ENCODE data around the gene SPOCD1. TPM values are rescaled to one million over a fixed set of nuclear protein-coding genes. Genes with fewer than 3 reads are reported as not detected.

Gene SPOCD1
- total RNA-seq, 1 donor from 2014 or later = 1.3 TPM

DNA sequence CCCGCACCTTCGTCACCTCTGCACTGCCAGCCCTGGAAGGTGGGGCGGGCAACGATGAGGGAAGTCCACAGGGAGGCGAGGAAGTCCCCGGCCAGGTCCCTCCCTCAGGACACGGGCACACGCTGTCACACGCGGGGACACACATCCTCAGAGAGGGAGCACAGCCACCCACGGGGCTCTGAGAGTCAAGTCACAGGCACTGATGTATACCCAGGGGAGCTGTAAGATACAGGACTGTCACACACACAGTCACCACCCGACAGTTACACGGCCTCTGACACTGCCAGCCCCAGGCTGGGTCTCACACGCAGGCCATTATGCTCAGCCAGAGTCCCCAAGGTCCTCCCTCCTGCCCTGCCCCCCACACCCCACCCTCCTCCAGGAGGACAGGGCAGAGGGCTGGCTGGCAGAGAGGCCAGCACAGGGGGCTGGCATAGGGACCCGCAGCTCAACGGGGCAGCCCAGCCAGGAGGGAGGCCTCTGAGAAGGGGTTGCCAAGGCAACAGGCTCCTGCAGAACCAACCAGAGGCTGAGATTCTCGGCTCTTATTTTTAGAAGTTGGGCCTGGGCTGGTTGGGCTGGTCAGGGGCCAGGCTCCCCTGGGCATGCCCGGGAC lies 34.0 kb downstream of the SPOCD1 start:
- ATAC-seq (peak; percentile 14), DNase-seq (ENCODE audit: low spot score) (no peak)
- intact Hi-C loops (cut with DNase I) = no loop called here

DNA sequence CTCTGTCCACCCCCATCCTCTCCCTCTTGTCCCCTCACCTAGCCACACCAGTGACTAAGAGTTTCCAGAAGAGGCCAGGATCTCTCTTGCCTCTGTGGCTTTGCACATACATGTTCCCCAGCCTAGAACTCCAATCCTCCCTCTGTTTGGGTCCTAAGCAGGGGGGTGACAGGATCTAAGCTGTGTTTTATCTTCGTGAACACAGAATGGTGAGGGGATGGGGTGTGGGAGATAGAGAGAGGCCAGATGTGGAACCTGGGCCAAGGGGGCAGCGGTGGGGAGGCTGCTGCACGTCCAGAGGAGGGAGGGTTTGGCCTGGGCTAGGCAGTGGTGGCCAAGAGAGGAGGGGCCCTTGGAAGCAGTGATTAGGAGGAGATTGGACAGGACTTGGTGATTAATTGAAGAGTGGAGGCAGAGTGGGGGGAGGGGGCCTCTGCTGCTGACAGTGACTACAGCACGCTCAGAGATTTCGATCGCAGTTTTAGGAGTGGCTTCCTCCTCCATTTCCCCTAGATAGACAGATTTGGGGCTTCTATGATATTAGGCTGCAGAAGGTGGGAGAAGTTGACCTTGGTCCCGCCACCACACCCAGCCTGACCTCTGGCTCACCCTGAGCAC lies 34.6 kb downstream of the SPOCD1 start:
- no peak for DNase-seq (ENCODE audit: low spot score)
- ATAC-seq = no peak
- intact Hi-C loops (cut with DNase I) = no loop called here

DNA sequence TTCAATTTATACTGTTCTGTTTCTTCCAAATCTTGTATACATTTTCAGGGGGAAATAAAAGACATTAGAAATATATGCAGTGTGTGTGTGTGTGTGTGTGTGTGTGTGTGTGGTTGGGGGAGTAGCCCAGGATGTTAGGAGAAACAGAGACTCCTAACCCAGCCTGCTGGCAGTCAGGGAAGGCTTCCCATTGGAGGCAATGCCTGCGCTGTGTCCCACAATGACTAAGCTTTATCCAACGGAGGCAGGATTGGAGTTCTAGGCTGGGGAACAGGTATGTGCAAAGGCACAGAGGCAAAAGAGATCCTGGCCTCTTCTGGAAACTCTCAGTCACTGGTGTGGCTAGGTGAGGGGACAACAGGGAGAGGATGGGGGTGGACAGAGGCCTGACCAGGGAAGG lies 35.2 kb downstream of the SPOCD1 start:
- DNase-seq (ENCODE audit: low spot score) (no peak), ATAC-seq (no peak)
- intact Hi-C loops (cut with DNase I) = no loop called here

DNA sequence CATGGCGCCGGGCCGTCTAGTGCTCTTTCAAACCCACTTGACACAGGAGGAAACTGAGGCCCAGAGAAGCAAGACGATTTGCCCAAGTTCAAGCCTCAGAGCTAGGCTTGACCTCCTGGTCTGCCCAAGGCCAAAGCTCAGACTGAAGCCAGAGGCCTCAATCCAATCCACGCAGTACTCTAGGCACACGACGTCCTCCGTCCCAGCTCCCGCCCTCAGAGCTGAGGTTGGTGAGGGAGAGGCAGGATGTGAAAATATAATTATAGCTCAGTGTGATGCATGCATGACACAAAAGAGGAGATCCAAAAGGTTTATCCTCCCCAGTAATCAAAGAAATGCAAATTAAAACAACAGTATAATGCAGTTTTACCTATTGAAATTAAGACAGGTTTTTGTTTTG lies 36.1 kb downstream of the SPOCD1 start:
- DNase-seq (ENCODE audit: low spot score) = no peak
- intact Hi-C loops (cut with DNase I) = no loop called here

DNA sequence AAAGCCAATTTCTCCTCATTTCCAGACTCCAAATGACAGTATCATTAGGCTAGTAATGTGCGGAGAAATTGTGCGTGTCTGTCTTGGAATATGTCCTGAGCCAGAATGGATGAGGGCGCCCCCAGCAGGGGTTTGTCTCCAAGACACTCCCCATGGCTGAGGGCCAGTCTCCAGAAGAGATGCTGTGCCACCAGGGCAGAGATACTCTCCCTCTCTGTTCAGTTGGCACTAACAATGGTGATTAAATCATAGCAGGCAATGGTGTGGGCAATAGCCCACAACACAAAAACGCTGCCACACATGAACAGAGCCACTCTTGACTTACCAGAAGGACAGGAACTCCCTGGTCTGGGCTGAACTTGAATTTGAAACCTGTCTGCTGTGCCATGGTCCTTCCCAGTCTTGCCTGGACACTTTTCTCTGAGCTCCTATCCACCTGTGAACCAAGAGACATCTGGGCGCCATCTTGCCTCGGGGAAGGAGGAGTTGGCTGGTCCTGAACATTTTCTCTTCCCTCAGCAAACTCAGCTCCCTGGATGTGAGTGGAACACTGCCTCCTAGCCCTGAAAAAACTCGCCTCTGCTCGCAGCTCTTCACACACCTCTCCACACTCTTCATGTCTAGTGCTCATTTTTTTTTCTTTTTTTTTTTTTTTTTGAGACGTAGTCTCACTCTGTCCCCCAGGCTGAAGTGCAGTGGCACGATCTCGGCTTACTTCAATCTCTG lies 36.9 kb downstream of the SPOCD1 start:
- intact Hi-C loops (cut with DNase I) = no loop called here
- no peak for ATAC-seq
- DNase-seq (ENCODE audit: low spot score) = no peak

More for the DNA sequence above, 36.1 kb downstream of the SPOCD1 start:
- ATAC-seq = no peak

DNA sequence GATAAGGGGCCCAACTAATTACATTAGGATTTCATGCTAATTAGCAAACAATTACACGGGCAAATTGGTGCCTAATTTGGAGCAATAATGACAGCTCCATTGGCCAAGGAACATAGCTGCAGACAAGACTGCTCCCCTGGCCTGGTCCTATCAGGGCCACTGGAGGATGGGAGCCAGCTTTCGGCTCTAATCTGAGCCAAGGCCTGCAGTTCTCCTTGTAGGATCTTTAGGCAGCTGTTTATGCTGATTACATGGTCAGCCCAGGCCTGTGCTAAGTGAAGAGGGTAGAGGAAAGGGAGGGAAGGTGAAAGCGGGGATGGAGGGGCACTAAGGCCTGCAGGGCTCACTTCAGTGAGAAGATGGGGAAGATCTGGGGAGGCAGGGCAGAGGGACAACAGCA lies 39.3 kb downstream of the SPOCD1 start:
- DNase-seq (ENCODE audit: low spot score) = no peak
- intact Hi-C loops (cut with DNase I) = no loop called here
- ATAC-seq = no peak

DNA sequence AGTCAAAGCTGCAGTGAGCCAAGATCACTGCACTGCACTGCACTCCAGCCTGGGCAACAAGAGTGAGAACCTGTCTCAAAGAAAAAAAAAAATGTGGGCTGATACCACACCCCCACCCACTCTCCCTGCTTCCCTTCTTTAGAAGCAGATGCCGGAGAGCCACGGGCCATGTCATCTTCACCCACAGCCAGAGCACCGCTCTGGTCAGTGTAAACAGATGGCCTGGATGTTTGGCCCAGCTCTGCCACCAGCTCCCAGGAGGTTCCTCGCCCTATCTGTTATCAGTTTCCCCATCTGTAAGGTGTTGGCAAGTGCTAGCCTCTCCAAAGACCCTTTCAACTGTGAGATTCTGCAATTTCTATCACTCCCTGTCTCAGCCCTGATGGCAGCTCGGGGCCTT lies 39.8 kb downstream of the SPOCD1 start:
- ATAC-seq = no peak
- intact Hi-C loops (cut with DNase I) = no loop called here

DNA sequence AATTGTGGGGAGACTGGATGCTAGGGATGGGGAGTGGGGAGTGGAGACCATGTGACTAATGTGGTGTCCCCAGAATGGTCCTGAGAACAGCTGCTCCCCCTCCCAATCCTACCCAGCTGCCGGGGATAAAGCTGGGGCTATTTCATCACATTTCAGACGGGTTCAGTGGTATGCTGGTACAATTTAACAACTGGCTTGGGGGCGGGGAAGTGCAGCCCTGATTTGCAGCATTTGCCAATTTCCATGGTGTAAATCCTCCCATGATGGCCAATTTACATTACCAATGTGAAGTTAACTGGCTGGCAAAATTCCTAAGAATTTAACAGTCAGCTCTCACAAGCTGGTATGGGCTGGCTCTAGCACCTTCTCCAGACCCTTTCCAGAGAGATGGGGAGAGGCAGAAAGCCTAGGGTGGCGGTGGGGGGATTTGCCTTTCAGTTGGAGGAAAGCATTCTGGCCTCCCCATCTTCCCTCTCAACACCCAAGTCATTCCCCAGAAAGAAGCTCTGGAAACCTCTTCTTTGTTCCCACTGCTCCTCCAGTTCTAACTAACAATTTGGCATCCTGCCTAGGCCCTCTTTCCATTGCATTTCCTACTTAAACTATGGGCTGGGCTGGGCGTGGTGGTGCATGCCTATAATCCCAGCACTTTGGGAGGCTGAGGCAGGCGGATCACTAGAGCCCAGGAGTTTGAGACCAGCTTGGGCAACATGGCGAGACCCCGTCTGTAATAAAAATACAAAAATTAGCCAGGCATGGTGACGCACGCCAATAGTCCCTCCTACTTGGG lies 40.4 kb downstream of the SPOCD1 start:
- no peak for DNase-seq (ENCODE audit: low spot score)
- ATAC-seq = no peak
- intact Hi-C loops (cut with DNase I) = no loop called here

More for the DNA sequence above, 39.8 kb downstream of the SPOCD1 start:
- DNase-seq (ENCODE audit: low spot score) = no peak

DNA sequence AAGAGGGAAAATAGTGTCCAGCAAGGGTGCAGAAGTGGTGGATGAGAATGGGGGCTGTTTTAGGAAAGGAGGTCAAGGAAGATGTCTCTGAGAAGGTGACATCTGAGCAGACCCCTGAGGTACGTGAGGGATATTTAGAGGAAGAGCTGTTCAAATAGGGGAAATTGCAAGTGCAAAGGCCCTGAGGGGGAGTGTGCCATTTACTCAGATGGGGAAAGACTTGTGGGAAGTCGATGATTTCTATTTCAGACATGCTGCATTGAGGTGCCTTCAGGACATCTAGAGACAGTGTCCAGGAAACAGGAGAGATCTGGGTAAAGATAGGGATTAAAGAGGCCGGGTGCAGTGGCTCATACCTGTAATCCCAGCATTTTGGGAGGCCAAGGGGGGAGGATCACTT lies 41.3 kb downstream of the SPOCD1 start:
- no peak for DNase-seq (ENCODE audit: low spot score)
- intact Hi-C loops (cut with DNase I) = no loop called here
- ATAC-seq = no peak

DNA sequence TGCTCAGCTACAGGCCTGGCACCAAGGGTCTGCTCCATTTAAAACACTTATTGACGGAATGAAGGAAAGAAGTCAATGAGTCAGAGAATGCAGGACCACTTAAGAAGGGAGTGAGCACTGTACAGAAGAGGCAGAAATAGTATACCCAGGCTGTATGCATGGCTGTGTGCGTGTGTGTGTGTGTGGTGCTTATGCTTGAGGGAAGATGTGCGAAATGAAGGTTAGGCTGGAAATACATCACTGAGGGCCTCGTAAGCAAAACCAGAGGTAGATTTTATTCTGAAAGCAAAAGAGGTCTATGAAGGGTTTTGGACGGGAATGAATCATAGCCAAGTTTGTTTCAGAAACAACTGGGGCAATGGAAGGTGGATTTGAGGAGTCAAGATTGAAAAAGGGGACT lies 42.0 kb downstream of the SPOCD1 start:
- intact Hi-C loops (cut with DNase I) = no loop called here
- DNase-seq (ENCODE audit: low spot score) (no peak), ATAC-seq (no peak)

DNA sequence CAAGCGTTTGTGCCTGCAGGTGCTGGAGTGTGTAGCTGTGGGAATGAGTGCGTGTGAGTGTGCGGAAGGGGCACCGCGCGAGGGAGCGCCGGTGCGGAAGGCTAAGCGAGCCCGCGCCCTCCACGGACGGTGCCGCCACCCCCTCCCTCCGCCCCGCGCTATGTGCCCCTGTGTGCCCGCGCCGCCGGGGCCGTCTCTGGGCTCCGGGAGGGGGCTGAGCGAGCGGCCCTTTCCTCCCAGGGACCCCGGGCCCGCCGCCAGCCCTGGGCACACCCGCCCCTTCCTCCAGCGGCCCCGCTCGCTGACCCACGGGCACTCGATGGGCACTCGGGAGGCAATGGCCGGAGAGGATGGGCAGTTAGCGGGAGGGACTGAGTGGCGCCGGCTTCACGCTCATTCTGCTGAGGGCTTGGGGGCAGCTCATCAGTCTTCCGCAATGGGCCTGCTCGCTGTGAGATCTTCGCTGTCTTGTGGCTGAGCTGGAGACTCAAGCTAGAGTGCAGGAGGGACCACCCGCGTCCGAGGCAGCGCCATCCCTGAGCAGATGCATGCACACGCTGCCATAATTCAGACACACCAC lies 43.1 kb downstream of the SPOCD1 start:
- intact Hi-C loops (cut with DNase I) = no loop called here
- ATAC-seq = no peak

DNA sequence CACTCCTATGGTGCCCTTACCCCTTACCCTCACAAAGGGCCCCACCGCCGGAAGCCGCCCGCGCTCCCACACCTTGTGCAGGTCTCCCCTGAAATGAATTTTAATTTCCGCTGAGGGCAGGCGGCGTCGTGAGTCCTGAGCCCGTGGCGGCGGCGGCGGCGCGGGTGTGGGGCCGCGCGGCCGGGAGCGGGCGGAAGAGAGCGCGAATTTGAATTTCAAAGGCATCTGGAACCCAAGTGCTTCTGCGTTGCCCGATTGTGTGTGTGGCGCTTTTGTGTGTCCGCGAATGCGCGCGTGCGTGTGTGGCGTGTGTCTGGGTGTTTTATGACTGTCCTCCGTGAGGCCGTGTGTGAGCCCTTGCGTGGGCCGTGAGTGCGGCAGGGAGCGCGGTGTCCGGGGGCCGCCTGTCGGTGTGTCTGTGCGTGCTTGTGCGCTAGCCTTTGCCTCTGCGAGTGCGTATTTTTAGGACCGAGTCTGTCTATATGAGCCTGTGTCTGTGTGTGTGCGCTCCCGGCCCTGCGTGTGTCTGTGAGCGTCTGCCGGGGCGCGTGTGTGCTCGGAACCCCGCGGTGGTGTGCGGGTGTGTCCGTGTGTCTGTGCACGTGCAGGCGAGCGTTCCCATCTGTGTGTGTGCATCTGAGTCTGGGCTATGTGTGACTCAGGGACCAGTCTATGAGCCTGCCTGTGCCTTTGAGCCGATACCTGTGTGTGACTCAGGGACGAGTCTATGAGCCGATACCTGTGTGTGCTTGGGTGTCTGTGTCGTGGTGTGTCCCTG lies 43.7 kb downstream of the SPOCD1 start:
- no peak for DNase-seq (ENCODE audit: low spot score)
- intact Hi-C loops (cut with DNase I) = no loop called here
- ATAC-seq = peak; percentile 29

More for the DNA sequence above, 43.1 kb downstream of the SPOCD1 start:
- no peak for DNase-seq (ENCODE audit: low spot score)

DNA sequence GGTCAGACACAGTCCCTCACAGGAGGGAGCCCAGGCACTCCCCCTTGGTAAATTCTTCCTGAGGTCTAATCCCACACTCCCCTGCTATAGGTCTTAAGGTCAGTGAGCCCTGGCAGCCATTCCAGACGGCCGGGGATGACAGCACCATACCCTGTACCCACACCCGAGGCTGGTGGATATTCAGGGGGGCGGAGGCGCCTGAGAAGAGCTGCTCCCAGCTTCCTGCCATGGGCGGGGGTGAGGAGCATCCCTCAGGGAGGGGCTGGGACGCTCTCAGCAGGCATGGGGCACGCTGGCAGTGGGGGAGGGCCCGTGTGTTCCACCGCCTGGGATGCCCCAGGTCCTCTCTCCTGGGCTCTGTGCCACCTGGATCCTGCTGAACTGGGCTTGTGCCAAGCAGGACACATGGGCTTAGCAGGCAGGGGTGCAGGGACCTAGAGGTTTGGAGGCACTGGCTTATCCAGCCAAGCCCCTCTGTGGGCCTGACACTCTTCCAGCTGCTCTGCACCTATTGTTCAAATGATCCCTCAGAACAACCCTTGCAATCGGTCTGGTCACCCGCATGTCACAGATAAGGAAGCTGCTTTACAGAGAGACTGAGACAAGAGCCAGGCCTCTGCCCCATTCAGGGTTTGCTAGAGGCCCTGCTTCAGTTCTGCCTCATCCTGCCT lies 46.0 kb downstream of the SPOCD1 start:
- no peak for DNase-seq (ENCODE audit: low spot score)
- no peak for ATAC-seq
- intact Hi-C loops (cut with DNase I) = no loop called here

DNA sequence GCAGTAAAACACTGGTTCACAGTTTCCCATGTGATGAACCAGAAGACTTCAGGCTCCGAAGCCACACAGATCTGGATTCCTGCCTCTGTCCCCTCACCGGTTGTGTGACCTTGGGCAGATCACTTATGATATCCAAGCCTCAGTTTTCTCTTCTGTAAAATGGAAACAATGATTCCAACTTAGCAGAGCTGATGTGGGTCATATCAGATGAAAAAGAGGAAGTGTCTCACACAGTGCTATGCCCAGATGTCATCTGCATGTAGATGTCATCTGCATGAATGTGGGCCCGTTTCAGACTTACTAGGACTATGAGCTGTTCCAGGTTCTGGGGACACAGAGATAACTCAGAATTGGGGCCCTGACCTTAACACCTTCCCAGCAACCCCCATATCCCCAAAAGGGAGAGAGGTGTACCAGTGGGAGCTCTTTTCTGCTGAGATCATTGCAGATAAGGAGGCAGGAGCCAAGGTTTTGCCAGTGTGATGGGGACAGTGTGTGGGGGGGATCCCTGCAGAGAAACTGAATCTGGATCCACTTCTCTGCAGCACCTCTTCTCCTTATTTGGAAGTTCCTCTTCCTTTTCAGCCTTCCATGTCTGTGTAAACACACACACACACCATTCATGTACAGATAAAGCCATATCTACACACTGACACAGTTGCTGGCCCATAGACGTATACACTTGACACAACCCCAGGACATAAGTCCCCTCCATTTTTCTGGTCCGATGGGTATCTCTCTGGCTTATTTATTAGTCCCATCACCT lies 46.7 kb downstream of the SPOCD1 start:
- intact Hi-C loops (cut with DNase I) = no loop called here
- ATAC-seq = no peak
- DNase-seq (ENCODE audit: low spot score) = no peak

DNA sequence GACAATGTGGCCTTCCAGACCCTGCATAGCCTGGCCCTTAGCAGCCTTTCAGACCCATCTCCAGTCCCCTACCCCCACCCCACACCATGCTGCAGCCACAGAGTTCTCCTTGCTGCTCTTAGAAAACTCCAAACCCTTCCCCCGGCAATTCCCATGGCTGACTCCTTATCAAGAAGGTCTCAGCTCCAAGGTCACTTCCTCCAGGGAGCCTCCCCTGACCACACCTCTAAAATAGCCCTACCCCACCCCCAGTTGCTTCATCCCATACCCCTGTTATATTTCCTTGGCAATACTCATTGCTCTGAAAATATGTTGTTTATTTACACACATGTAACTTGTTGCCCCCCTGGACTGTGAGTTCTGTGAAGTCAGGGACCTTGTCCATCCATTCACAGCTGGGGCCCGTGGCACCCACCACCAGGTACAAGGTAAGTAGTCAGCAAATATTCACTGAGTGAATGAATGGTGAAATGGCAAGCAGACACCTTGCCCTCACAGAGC lies 47.4 kb downstream of the SPOCD1 start:
- intact Hi-C loops (cut with DNase I) = no loop called here
- DNase-seq (ENCODE audit: low spot score) (no peak), ATAC-seq (no peak)

DNA sequence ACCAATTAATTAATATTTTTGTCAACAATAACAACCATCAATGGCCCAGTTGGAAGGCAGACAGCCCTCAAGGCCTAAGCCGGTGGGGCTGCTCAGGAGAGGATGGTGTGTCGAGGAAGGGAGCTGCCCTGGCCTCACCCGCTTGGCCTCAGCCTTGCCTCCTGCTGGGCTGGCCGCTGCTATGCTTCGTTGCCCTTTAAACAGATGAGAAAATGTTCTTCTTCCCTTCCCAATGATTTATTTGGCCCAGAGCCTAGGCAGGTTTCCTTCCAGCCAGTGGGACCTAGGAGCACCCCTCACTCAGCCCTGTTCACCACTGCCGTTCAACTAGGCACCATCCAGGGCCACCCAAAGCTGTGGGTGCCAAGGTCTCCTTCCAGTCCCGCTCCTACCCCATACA lies 48.6 kb downstream of the SPOCD1 start:
- no peak for ATAC-seq
- DNase-seq (ENCODE audit: low spot score) = no peak
- intact Hi-C loops (cut with DNase I) = no loop called here

DNA sequence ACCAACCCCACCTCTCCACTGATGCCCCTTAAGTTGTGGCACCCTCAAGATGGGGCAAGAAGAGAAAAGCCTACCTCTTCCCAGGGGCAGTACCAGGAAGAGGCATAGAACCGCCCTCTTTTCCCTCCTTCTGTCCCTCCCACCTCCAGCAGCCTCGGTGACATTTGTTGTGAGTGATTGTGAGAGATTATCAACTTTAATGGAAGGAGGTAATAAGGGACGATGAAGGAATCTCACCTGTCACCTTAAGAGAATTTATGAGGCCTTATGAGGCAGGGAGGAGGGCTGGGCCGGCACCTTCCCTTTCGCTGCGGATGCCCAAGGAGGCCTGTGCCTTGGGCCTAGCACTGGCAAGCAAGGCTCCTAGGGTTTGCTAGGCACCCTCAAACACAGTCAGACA lies 50.3 kb downstream of the SPOCD1 start:
- intact Hi-C loops (cut with DNase I) = no loop called here
- DNase-seq (ENCODE audit: low spot score) (no peak), ATAC-seq (no peak)

All from sciatic nerve (tissue), 2 donors.